ENCODE results near the gene HOXA1.

Gene HOXA1

DNA sequence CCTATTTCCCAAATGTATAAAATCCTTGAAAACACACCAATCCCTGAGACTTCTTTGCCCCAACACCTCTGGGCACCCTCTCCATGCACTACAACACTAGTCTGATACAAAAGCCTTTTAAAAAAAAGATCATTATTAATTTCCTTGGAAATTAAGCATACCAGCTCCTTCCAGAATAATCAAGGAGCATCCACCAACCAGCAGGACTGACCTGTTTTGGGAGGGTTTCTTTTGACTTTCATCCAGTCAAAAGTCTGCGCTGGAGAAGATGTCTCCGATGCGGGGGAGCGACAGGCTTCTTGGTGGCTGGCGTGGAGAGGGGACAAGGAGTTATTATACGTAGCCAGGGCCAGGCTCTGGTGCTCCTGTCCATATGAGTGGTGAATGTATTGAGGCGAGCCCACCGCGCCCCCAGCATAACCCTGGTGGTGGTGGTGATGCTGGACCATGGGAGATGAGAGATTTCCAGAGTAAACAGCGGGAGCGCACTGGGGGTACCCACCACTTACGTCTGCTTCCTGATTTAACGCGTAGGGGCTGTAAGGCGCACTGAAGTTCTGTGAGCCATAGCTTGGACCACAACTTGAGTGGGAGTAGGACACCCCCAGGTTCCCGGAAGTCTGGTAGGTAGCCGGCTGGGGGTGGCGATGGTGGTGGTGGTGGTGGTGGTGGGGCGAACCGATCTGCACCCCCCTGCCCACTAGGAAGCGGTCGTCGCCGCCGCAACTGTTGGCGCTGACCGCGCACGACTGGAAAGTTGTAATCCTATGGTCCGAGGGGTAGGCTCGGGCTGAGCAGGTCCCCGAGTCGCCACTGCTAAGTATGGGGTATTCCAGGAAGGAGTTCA is 527 bp downstream of the HOXA1 start:
- peak overlapping the region; percentile 96 for H3K4me3 ChIP-seq (ENCODE audit: low read depth, low read length)
- TF ChIP-seq, protein P1, sequence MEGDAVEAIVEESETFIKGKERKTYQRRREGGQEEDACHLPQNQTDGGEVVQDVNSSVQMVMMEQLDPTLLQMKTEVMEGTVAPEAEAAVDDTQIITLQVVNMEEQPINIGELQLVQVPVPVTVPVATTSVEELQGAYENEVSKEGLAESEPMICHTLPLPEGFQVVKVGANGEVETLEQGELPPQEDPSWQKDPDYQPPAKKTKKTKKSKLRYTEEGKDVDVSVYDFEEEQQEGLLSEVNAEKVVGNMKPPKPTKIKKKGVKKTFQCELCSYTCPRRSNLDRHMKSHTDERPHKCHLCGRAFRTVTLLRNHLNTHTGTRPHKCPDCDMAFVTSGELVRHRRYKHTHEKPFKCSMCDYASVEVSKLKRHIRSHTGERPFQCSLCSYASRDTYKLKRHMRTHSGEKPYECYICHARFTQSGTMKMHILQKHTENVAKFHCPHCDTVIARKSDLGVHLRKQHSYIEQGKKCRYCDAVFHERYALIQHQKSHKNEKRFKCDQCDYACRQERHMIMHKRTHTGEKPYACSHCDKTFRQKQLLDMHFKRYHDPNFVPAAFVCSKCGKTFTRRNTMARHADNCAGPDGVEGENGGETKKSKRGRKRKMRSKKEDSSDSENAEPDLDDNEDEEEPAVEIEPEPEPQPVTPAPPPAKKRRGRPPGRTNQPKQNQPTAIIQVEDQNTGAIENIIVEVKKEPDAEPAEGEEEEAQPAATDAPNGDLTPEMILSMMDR (IDR thresholded peaks at IDR 0.05; ENCODE audit: low read depth, low read length) = no peak

DNA sequence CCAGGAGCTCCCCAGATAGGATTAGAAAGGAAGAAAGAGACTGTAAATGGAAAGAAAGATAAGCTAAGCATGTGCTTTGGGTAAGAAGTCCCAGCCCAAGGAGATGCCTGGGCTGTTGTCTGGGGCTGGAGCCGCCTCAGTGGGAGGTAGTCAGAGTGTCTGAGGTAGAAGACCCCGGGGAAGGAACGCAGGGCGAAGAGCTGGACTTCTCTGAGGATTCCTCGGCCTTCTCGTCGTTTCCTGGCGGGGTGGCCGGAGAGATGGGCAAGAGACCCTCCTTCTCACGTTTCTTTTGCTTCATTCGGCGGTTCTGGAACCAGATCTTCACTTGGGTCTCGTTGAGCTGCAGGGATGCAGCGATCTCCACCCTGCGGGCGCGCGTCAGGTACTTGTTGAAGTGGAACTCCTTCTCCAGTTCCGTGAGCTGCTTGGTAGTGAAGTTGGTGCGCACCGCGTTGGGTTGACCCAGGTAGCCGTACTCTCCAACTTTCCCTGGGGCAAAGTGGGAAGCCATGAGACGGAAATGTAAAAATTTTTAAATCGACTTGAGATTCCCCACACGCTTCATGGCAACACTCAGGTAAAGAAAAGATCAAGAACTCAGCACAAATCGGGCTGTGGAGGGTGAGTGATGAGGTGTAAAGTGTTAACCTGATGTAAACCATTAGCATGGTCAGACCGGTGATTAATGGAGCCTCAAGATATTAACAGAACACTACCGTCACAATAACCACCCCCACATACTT is 1.3 kb downstream of the HOXA1 start:
- TF ChIP-seq, protein P1 (IDR thresholded peaks at IDR 0.05; ENCODE audit: low read depth, low read length) = no peak
- H3K4me3 ChIP-seq (ENCODE audit: low read depth, low read length) = no peak overlapping the region; the same call in 1 of the 2 replicates

DNA sequence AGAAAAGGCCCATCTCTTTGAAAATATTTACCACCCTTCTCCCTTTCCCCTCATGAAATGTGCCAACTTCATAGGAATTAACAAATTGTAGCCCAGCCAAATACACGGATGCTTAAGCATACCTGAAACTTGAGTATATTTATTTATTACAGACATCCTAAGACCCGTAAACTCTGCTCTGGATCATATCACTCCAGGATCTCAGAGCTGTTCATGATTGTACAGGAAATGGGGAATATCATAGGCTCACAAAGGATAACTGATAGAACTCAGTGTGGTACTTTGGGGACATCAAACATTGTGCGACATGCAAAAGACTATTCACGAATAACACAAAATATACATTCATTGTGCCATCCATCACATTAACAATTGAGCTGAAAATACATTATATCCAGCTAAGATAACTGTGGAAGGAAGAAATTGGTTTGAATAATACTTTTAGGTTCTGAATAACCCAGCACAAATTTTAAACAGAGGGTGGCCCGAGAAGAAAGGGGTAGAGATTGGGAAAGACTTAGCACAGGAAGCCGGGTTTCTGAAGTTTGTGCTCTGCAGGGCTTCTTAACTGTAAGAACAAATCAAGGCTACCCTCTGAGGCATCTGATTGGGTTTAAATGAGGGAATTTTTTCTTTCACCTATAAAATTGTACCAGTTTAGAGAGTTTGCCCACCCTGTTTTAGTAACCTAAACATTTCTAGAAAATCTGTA is 2.5 kb downstream of the HOXA1 start:
- no peak overlapping the region for H3K4me3 ChIP-seq (ENCODE audit: low read depth, low read length)
- TF ChIP-seq, protein P1 (IDR thresholded peaks at IDR 0.05; ENCODE audit: low read depth, low read length) = no peak

DNA sequence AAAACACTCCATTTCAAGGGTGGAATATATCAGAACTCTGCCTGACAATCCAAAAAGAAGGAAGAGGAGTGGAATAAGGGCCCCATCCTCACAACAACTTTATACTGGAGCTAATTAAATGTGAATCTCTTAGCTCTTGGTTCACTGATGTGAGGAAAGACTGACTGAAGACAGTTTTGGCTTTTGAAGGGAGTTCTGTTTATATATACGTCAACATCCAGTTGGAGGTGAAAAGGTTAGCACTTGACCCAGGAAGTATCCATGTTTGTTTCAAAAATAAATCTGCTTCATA is 3.0 kb downstream of the HOXA1 start:
- TF ChIP-seq, protein P1 (IDR thresholded peaks at IDR 0.05; ENCODE audit: low read depth, low read length) = no peak
- no peak overlapping the region for H3K4me3 ChIP-seq (ENCODE audit: low read depth, low read length)

DNA sequence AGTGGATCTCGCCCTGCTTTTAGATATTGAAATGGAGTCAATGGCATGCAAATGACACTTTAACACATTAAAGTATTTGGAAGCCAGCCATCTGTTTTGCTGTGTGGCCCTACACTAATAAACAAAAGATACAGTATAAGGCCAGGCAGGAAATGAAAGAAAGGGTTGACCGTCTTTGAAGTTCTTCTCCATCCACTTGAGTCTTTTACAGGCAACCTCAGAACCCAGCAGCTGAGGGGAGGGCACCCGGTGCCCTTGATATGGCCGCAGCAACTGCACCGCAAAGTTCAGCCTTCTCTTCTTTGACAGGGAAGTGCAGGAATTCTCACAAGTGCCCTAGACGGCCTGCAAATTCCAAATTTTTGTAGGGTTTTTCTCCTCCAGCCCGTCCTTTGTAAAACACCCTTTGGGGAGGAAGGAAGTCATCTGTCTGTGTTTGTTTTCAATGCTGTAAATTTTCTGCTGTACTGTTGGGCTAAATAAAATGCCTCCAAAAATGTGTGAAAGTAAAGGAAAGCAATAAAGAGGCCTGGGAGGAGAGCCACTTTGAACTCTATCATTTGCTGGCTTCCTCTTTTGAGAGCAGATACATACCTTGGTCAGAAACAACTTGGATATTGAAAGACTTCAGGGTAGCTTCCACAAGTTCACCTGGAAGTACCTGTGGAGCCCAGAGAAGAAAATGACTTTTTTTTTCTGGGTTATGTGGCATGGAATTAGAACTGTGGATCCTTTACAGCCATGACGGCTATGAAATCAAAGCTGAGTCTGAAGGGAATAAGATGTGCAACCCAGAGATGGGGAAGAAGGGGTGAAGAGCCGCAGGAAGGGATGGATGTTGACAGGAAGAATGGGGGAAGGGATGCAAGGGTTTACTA is 3.6 kb downstream of the HOXA1 start:
- TF ChIP-seq, protein P1 (IDR thresholded peaks at IDR 0.05; ENCODE audit: low read depth, low read length) = no peak
- H3K4me3 ChIP-seq (ENCODE audit: low read depth, low read length) = no peak overlapping the region

DNA sequence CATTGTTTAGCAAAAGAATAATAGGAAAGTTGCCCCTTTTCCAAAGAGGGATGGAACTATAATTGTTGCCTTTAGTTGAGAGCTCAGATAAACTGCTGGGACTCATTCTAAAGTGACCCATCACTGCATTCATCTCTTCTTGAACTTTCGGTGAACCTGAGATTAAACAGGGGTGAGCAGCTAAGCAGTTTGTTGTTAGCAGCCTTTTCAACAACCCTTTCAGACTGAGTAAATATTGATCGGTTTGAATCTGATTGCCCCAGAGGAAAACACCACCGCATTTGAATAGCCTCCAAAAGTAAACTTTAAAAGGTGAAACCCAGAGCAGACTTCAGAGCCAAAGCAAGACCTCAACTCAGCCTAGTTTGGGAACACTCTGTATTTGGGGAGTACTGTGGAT is 4.7 kb downstream of the HOXA1 start:
- TF ChIP-seq, protein P1 (IDR thresholded peaks at IDR 0.05; ENCODE audit: low read depth, low read length) = no peak
- H3K4me3 ChIP-seq (ENCODE audit: low read depth, low read length) = no peak overlapping the region
